Measurements from ENCODE around the gene ANGPTL4. TPM values are rescaled to one million over a fixed set of nuclear protein-coding genes. Genes with fewer than 3 reads are reported as not detected.
A peak's percentile ranks its signal among the peaks of the same experiment; 100 is the strongest.

Gene ANGPTL4
- total and polyA plus RNA-seq, 9 of the 15 experiments (the other 6 are each of a cell fraction or from before 2014, with no cell fraction given): 0.05 to 0.77 (median 0.22) TPM; not detected in 4

DNA sequence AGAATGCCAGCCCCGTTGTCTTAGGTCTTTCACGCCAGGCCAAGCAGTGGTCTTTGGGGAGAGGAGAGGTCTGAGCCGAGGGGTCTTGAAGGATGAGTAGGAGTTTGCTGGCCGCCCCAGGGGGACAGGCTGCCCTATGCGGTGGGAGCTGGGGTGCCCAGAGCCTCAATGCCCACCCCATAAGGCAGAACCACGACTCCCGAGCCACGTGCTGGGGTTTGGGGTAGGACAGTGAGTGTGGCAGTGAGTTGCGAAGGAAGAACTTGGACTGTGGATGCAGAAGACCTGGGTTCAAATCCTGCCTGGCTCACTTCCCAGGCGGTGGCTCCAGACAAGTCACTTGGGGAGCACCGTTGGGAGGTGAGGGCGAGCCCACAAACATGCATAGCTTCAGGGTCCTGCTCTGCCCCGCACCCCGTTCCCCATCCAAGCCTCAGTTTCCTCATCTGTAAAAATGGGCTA, 31.7 kb downstream of the ANGPTL4 start (continued):
- TF ChIP-seq ELF2 (CRISPR knock-in tag; IDR thresholded peaks at IDR 0.05): no peak
- peak; percentile 86 for TF ChIP-seq BCOR (IDR thresholded peaks at IDR 0.05)
- TF ChIP-seq, protein P1, sequence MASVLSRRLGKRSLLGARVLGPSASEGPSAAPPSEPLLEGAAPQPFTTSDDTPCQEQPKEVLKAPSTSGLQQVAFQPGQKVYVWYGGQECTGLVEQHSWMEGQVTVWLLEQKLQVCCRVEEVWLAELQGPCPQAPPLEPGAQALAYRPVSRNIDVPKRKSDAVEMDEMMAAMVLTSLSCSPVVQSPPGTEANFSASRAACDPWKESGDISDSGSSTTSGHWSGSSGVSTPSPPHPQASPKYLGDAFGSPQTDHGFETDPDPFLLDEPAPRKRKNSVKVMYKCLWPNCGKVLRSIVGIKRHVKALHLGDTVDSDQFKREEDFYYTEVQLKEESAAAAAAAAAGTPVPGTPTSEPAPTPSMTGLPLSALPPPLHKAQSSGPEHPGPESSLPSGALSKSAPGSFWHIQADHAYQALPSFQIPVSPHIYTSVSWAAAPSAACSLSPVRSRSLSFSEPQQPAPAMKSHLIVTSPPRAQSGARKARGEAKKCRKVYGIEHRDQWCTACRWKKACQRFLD (CRISPR knock-in tag; IDR thresholded peaks at IDR 0.05): no peak

DNA sequence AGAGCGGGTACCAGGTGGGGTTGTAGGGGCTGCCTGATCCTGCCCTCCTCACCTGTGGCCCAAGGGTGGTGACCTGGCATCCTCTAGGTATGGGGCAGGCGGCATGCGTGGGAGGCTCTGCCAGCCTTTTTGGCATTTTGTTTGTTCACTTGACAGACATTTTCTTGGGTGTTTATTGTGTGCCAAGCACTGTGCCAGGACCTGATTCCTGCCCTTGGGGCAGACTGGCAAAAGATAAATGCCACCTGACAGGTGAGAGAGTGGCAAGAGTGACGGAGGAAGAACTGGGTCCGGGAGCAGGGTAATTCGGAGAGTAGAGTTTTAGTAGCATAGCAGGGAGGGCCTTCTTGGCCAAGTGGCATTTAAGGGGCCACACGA, 32.2 kb downstream of the ANGPTL4 start:
- H3K4me2 ChIP-seq (ENCODE audit: insufficient read depth, low read length): peak overlapping the region; percentile 28; the same call in 1 of the 2 replicates
- no TSS peak for BruUV-seq (replicated peaks)
- H3K9me1 ChIP-seq (ENCODE audit: control insufficient read depth, insufficient read depth, low read length): peaks cover 9% of the 10 kb centered on the region
- peaks cover 19 to 64% of the 10 kb centered on the region in 2 experiments; a peak in 4 of 5 replicates for H3K4me1 ChIP-seq (replicated peaks in 1 of 2; ENCODE audit: control insufficient read depth in 2 of 2, insufficient read depth in 2 of 2, low read length in 2 of 2)
- CTCF ChIA-PET (ENCODE audit: low intra/inter-chr PET ratio): interaction anchor here (1.1 to 1.6 kb wide), 4 partner anchors 41 to 184 kb away, joined by 3 to 5 read pairs (median 4); no protein-coding TSS in a partner anchor
- POLR2A ChIA-PET: interaction anchor here (0.5 kb wide), 1 partner anchor 528 kb away, joined by 5 read pairs; no protein-coding TSS in a partner anchor
- FAIRE-seq (no peak), DNase-seq (ENCODE audit: extremely low read depth in 1 of 4, low spot score in 3 of 4) (no peak), ATAC-seq (no peak)
- H4K20me1 ChIP-seq (replicated peaks; ENCODE audit: control insufficient read depth, insufficient read depth, low read length): peaks cover 46% of the 10 kb centered on the region
- in situ Hi-C loops (cut with MboI) (loop anchor here (5.0 kb wide), 1 partner anchor 39 kb away; no protein-coding TSS in a partner anchor), intact Hi-C loops (cut with micrococcal nuclease) (loop anchor here (1.0 kb wide), 1 partner anchor 42 kb away; no protein-coding TSS in a partner anchor)
- 0 out of 4 replicates have a peak overlapping the region, but pooled peaks of 1 of the 2 experiments have one; percentile 7 for H3K9ac ChIP-seq (ENCODE audit: insufficient read depth in 1 of 2, low read depth in 2 of 2, low read length in 2 of 2)
- H3K79me2 ChIP-seq (ENCODE audit: control insufficient read depth, insufficient read depth, low read length): peaks cover 54% of the 10 kb centered on the region
- H3K4me3 ChIP-seq: no peak overlapping the region
- H3K9me3 ChIP-seq (replicated peaks; ENCODE audit: control insufficient read depth, insufficient read depth, low read depth, low read length): no peaks in the 10 kb centered on the region
- TF ChIP-seq, protein P2, sequence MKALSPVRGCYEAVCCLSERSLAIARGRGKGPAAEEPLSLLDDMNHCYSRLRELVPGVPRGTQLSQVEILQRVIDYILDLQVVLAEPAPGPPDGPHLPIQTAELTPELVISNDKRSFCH (CRISPR knock-in tag; IDR thresholded peaks at IDR 0.05): no peak
- TF ChIP-seq, protein P2 (tag; IDR thresholded peaks at IDR 0.05): no peak
- 0 out of 2 replicates have a peak, but pooled peaks have one; percentile 5 for TF ChIP-seq ADNP (tag; IDR thresholded peaks at IDR 0.05)
- WGBS (ENCODE audit: insufficient coverage, low coverage, missing lambda C conversion rate): 76% methylated on average over 7 of the region's 7 CpGs
- H2AFZ ChIP-seq (ENCODE audit: low read depth, low read length): no peak overlapping the region
- no peaks in the 10 kb centered on the region for H3K27me3 ChIP-seq (ENCODE audit: control insufficient read depth in 2 of 2, insufficient read depth in 2 of 2, low read length in 2 of 2)
- peaks cover 11% of the 10 kb centered on the region; the same call in 1 of the 3 replicates for H3K36me3 ChIP-seq (ENCODE audit: control insufficient read depth, insufficient read depth, low read length)
- H3K27ac ChIP-seq (ENCODE audit: extremely low read depth, low read depth, low read length): no peak overlapping the region
